Mesenchymal stem cell (in vitro differentiated cells and primary cell): Measurements from ENCODE around the gene EDEM1.

ENCODE experiments used
- DNase-seq: peaks from one replicate; pipeline ENCODE4 v3.0.0-alpha.2; 2013
- H2AFZ ChIP-seq: one replicate; pipeline ENCODE4 v1.6.1; 2013; ENCODE audit warnings: low read depth, mild to moderate bottlenecking, control low read depth, inconsistent platforms, low read length, moderate library complexity
- H2AK5ac ChIP-seq: 2 replicates; pipeline ENCODE4 v1.6.1; 2013; ENCODE audit warnings: low read length, moderate library complexity, mild to moderate bottlenecking, inconsistent platforms; ENCODE audit not compliant: severe bottlenecking
- H2BK120ac ChIP-seq: one replicate; pipeline ENCODE4 v1.6.1; 2013; ENCODE audit warnings: low read depth, mild to moderate bottlenecking, inconsistent platforms, low read length, moderate library complexity
- H2BK12ac ChIP-seq, 2 experiments: one replicate each; pipeline ENCODE4 v1.6.1; 2013; ENCODE audit warnings: inconsistent platforms in 2 of 2, low read length in 2 of 2, mild to moderate bottlenecking in 2 of 2, moderate library complexity in 2 of 2, control low read depth in 1 of 2
- H2BK15ac ChIP-seq: one replicate; pipeline ENCODE4 v1.6.1; 2013; ENCODE audit warnings: mild to moderate bottlenecking, low read depth, inconsistent platforms; ENCODE audit not compliant: poor library complexity, severe bottlenecking
- H2BK5ac ChIP-seq: 2 replicates; pipeline ENCODE4 v1.6.1; 2013; ENCODE audit warnings: low read depth, mild to moderate bottlenecking, low read length, control low read depth, inconsistent platforms; ENCODE audit not compliant: poor library complexity, severe bottlenecking
- H3K14ac ChIP-seq, 2 experiments: one replicate each; pipeline ENCODE4 v1.6.1; 2013; ENCODE audit warnings: inconsistent platforms in 2 of 2, low read length in 2 of 2, control low read depth in 1 of 2, mild to moderate bottlenecking in 1 of 2, moderate library complexity in 1 of 2
- H3K18ac ChIP-seq, 2 experiments: one replicate each; pipeline ENCODE4 v1.6.1; 2013; ENCODE audit warnings: inconsistent platforms in 2 of 2, low read length in 2 of 2, control low read depth in 1 of 2, low read depth in 1 of 2, mild to moderate bottlenecking in 1 of 2
- H3K23ac ChIP-seq, 2 experiments: one replicate each; pipeline ENCODE4 v1.6.1; 2013; ENCODE audit warnings: inconsistent platforms in 2 of 2, low read length in 2 of 2, mild to moderate bottlenecking in 2 of 2, moderate library complexity in 2 of 2, control low read depth in 1 of 2
- H3K27ac ChIP-seq: 2 replicates; pipeline ENCODE4 v1.5.1; 2013; ENCODE audit warnings: mild to moderate bottlenecking, moderate library complexity, low read length, control low read depth, inconsistent platforms; ENCODE audit not compliant: poor library complexity, severe bottlenecking
- H3K27me3 ChIP-seq, 2 experiments: 2 replicates each; pipeline versions ENCODE4 v1.6.1 to v1.7.0; 2013; ENCODE audit warnings: low read length in 2 of 2, mild to moderate bottlenecking in 2 of 2, moderate library complexity in 2 of 2, control low read depth in 1 of 2, inconsistent platforms in 1 of 2; ENCODE audit not compliant: control insufficient read depth in 1 of 2, insufficient read depth in 1 of 2
- H3K36me3 ChIP-seq, 2 experiments: 2 replicates each; pipeline versions ENCODE4 v1.6.1 to v1.7.0; 2013; ENCODE audit warnings: low read length in 2 of 2, control low read depth in 1 of 2, inconsistent platforms in 1 of 2, low read depth in 1 of 2, mild to moderate bottlenecking in 1 of 2; ENCODE audit not compliant: insufficient read depth in 2 of 2, control insufficient read depth in 1 of 2
- H3K4ac ChIP-seq, 2 experiments: one replicate each; pipeline ENCODE4 v1.6.1; 2013; ENCODE audit warnings: inconsistent platforms in 2 of 2, low read length in 2 of 2, mild to moderate bottlenecking in 2 of 2, moderate library complexity in 2 of 2, control low read depth in 1 of 2, low read depth in 1 of 2
- H3K4me1 ChIP-seq: 2 replicates; pipeline ENCODE4 v1.6.1; 2013; ENCODE audit warnings: low read depth, low read length, control low read depth; ENCODE audit not compliant: control insufficient read depth, insufficient read depth
- H3K4me2 ChIP-seq: 2 replicates; pipeline ENCODE4 v1.6.1; 2013; ENCODE audit warnings: low read length, mild to moderate bottlenecking, inconsistent platforms; ENCODE audit not compliant: poor library complexity, severe bottlenecking
- H3K4me3 ChIP-seq, 2 experiments: 2 replicates each; pipeline versions ENCODE4 v1.5.1 to v1.7.0; 2013; ENCODE audit warnings: low read length in 2 of 2, mild to moderate bottlenecking in 2 of 2, control low read depth in 1 of 2, low read depth in 1 of 2; ENCODE audit not compliant: insufficient read depth in 1 of 2
- H3K79me1 ChIP-seq: replicated peaks from 2 replicates; pipeline ENCODE4 v1.6.1; 2013; ENCODE audit warnings: mild to moderate bottlenecking, control low read depth, low read length, inconsistent platforms; ENCODE audit not compliant: poor library complexity, severe bottlenecking
- H3K9ac ChIP-seq: 2 replicates; pipeline ENCODE4 v1.7.0; 2013; ENCODE audit warnings: mild to moderate bottlenecking, low read length, moderate library complexity
- H3K9me3 ChIP-seq: 2 replicates; pipeline ENCODE4 v1.7.0; 2013; ENCODE audit warnings: mild to moderate bottlenecking, low read length; ENCODE audit not compliant: control insufficient read depth
- H4K8ac ChIP-seq: one replicate; pipeline ENCODE4 v1.6.1; 2013; ENCODE audit warnings: inconsistent platforms, mild to moderate bottlenecking, low read length, moderate library complexity
- H4K91ac ChIP-seq: one replicate; pipeline ENCODE4 v1.6.1; 2013; ENCODE audit warnings: mild to moderate bottlenecking, low read length, inconsistent platforms
- WGBS: methylation state at CpG from one replicate; pipeline ENCODE4 v1.1.7; 2013; ENCODE audit warnings: mixed read lengths; 5-methylcytosine and 5-hydroxymethylcytosine counted together

The EDEM1 gene

DNA sequence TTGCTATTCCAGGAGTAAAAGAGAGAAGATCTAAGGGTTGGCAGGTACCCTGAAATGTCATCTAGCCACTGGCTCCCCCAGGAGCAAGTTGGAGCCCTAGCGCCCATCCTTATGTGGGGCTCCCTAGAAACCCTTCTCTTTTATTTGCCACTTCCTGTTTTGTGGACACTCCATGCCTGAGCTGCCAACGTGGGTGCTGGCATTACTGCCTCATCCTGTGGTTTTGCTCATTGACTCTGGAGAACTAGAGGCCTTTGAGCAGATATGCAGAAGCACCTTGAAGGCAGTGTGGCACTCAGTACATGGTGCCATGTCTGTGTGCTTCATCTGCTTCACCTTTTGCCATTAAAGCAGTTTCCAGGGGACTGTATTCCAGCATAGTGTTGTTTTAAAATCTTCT, 8.1 kb downstream of the EDEM1 start:
- WGBS: 49% methylated on average over 2 of the region's 2 CpGs

GRCh38 chr3:5197022-5197421, 9.5 kb downstream of the EDEM1 start:
- 50% methylated on average over 4 of the region's 4 CpGs for WGBS
- Histone ChIP-seq H3K27me3 (no peaks in the 10 kb centered on the region), H4K8ac (no peak overlapping the region), H3K4me3 (peak overlapping the region in 1 of 2 experiments; percentile 57), H2BK15ac (peak overlapping the region; percentile 44), H2AFZ (no peak overlapping the region), H3K4me2 (no peak overlapping the region), H2BK120ac (peak overlapping the region; percentile 61), H3K18ac (peak overlapping the region in 1 of 2 experiments; percentile 89), H3K36me3 (peaks cover 4 to 32% of the 10 kb centered on the region in 2 experiments), H3K79me1 (peaks cover 11% of the 10 kb centered on the region), H3K4ac (no peak overlapping the region), H3K9ac (peak overlapping the region; percentile 72), H3K14ac (no peak overlapping the region), H2BK12ac (no peak overlapping the region), H3K27ac (peak overlapping the region; percentile 63), H3K9me3 (no peaks in the 10 kb centered on the region), H2AK5ac (no peak overlapping the region), H2BK5ac (no peak overlapping the region), H4K91ac (no peak overlapping the region), H3K4me1 (peaks cover 5% of the 10 kb centered on the region), H3K23ac (no peak overlapping the region)
- DNase-seq: peak; percentile 89

More for the DNA sequence above, 8.1 kb downstream of the EDEM1 start:
- H3K4ac ChIP-seq: peak overlapping the region; percentile 32 to 57
- peak overlapping the region; percentile 97 for H4K91ac ChIP-seq
- H3K23ac ChIP-seq: no peak overlapping the region
- H2AK5ac ChIP-seq: peak overlapping the region; percentile 88
- peak overlapping the region; percentile 80 for H2BK120ac ChIP-seq
- peak; percentile 34 for DNase-seq
- H3K4me1 ChIP-seq: peaks cover 5% of the 10 kb centered on the region
- peak overlapping the region in 1 of 2 experiments; percentile 28 for H3K4me3 ChIP-seq
- H2BK12ac ChIP-seq: peak overlapping the region; percentile 34 to 94
- no peaks in the 10 kb centered on the region for H3K27me3 ChIP-seq
- H3K4me2 ChIP-seq: no peak overlapping the region
- H2BK15ac ChIP-seq: no peak overlapping the region
- H2AFZ ChIP-seq: no peak overlapping the region
- H3K36me3 ChIP-seq: peaks cover 4 to 18% of the 10 kb centered on the region in 2 experiments
- peak overlapping the region in 1 of 2 experiments; percentile 72 for H3K14ac ChIP-seq
- H3K9ac ChIP-seq: peak overlapping the region; percentile 50
- peak overlapping the region; percentile 14 for H4K8ac ChIP-seq
- H3K27ac ChIP-seq: peak overlapping the region; percentile 51
- no peak overlapping the region for H2BK5ac ChIP-seq
- H3K9me3 ChIP-seq: no peaks in the 10 kb centered on the region
- peaks cover 9% of the 10 kb centered on the region for H3K79me1 ChIP-seq
- H3K18ac ChIP-seq: peak overlapping the region; percentile 74 to 96

DNA sequence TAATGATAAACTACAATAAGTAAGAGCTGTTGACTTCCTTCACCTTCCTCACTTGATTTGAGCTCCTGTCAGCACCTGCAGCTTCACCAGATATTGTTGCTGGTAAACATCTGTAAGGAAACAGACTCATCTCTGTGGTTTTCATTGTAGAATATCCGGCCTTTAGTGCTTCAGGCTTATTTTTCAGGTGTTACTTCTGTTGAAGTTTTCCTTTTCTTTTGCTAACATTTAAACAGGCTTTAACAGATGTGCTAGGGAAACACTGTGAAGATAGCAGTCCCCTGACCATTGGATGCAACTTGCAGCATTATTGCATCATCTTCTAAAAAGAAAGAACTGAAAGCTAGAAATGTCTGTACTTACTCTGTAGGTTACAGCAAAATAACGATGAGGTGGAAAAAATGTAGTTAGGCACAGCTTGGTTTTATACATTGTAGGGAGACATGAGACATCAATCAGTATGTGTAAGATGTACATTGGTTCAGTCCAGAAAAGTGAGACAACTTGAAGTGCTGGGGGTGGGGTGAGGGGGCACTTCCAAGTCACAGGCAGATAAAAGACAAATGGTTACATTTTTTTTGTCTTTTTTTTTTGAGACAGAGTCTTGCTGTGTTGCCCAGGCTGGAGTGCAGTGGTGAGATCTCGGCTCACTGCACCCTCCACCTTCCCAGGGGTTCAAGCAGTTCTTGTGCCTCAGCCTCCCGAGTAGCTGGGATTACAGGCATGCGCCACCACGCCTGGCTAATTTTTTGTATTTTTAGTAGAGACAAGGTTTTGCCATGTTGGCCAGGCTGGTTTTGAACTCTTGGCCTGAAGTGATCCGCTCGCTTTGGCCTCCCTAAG, 10.2 kb downstream of the EDEM1 start:
- Histone ChIP-seq H2AK5ac (no peak overlapping the region), H3K18ac (peak overlapping the region in 1 of 2 experiments; percentile 89), H2BK5ac (no peak overlapping the region), H3K27me3 (no peaks in the 10 kb centered on the region), H2BK15ac (no peak overlapping the region), H3K4ac (no peak overlapping the region), H3K4me1 (peaks cover 5% of the 10 kb centered on the region), H4K8ac (peak overlapping the region; percentile 61), H3K9ac (peak overlapping the region; percentile 72), H2BK120ac (no peak overlapping the region), H2BK12ac (peak overlapping the region in 1 of 2 experiments; percentile 44), H3K4me3 (peak overlapping the region in 1 of 2 experiments; percentile 41), H3K14ac (no peak overlapping the region), H3K36me3 (peaks cover 4 to 39% of the 10 kb centered on the region in 2 experiments), H3K27ac (peak overlapping the region; percentile 63), H3K9me3 (no peaks in the 10 kb centered on the region), H3K4me2 (no peak overlapping the region), H4K91ac (no peak overlapping the region), H2AFZ (no peak overlapping the region), H3K79me1 (peaks cover 16% of the 10 kb centered on the region), H3K23ac (no peak overlapping the region)
- peak; percentile 84 for DNase-seq
- 86% methylated on average over 8 of the region's 8 CpGs for WGBS

- Histone ChIP-seq H3K27me3 (no peaks in the 10 kb centered on the region), H3K36me3 (peaks cover 8 to 45% of the 10 kb centered on the region in 2 experiments), H3K9ac (no peak overlapping the region), H3K23ac (no peak overlapping the region), H3K79me1 (peaks cover 19% of the 10 kb centered on the region), H2BK12ac (peak overlapping the region in 1 of 2 experiments; percentile 44), H2BK5ac (no peak overlapping the region), H3K4me2 (no peak overlapping the region), H3K18ac (no peak overlapping the region), H2BK15ac (no peak overlapping the region), H3K4me1 (peaks cover 5% of the 10 kb centered on the region), H4K8ac (no peak overlapping the region), H4K91ac (no peak overlapping the region), H3K27ac (no peak overlapping the region), H3K4ac (peak overlapping the region in 1 of 2 experiments; percentile 9), H2AFZ (no peak overlapping the region), H3K4me3 (no peak overlapping the region), H3K9me3 (no peaks in the 10 kb centered on the region), H2BK120ac (no peak overlapping the region), H3K14ac (no peak overlapping the region), H2AK5ac (no peak overlapping the region)
- 99% methylated on average over 4 of the region's 4 CpGs for WGBS
- DNase-seq: no peak
Observed at GRCh38 chr3:5198313-5198677, 10.8 kb downstream of the EDEM1 start.
